ENCODE measurements around the gene KLHL35. TPM values are rescaled to one million over a fixed set of nuclear protein-coding genes. Genes with fewer than 3 reads are reported as not detected.

KLHL35 gene
- total RNA-seq, 1 donor from 2014 or later, result 0.77 TPM

DNA sequence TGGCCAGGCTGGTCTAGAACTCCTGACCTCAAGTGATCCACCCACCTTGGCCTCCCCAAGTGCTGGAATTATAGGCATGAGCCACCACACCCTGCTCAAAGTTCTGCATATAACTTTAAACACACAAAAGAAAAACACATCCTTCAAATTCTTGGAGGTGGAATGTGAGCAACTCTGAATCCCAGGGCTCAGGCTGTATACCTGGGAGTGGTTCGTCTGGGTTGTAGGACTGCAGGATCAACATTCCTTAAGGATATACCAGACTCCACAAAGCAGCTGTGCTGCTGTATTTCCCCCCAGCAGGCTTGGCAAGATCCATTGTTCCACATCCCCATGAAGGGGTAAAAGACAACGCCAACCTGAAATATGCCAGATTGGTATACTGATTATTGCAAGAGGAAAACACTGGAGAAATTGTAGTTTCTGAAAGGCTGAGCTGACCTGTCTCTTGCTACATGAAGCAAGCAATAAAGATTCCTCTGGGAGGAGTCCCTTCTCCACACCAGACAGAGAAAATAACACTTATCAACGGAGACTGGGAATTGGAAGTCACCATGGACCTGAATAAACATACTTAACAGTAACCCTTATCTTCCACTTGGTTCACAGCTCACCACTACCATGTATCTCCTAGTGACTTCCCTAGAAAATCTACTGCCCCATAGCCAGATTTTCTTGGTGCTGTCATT is 45.9 kb downstream of the KLHL35 start:
- Histone ChIP-seq H3K27me3 (ENCODE audit: insufficient read depth, low read length) (peaks cover 5% of the 10 kb centered on the region), H3K4me2 (ENCODE audit: low read length) (peak overlapping the region; percentile 10), H2AFZ (ENCODE audit: low read depth, low read length) (no peak overlapping the region), H4K20me1 (ENCODE audit: insufficient read depth, low read length) (no peaks in the 10 kb centered on the region), H3K36me3 (ENCODE audit: insufficient read depth, low read length) (no peaks in the 10 kb centered on the region), H3K79me2 (ENCODE audit: insufficient read depth, low read length) (no peaks in the 10 kb centered on the region), H3K9ac (ENCODE audit: low read length) (no peak overlapping the region), H3K4me3 (ENCODE audit: insufficient read depth, low read depth, low read length) (no peak overlapping the region), H3K27ac (ENCODE audit: low read depth, low read length) (no peak overlapping the region), H3K4me1 (ENCODE audit: insufficient read depth, low read length) (peaks cover 4% of the 10 kb centered on the region), H3K9me3 (ENCODE audit: insufficient read depth, low read depth, low read length) (no peaks in the 10 kb centered on the region)
- peak; percentile 65 for DNase-seq (ENCODE audit: low read depth)
- H3K4me1 Mint-ChIP-seq (ENCODE audit: low read depth, unreplicated experiment), result peaks cover 12% of the 10 kb centered on the region
- H3K9me3 Mint-ChIP-seq (ENCODE audit: unreplicated experiment), result no peaks in the 10 kb centered on the region
- TF ChIP-seq EZH2 (IDR thresholded peaks at IDR 0.05; ENCODE audit: insufficient read depth, low read length), result no peak
- TF ChIP-seq, protein P1, sequence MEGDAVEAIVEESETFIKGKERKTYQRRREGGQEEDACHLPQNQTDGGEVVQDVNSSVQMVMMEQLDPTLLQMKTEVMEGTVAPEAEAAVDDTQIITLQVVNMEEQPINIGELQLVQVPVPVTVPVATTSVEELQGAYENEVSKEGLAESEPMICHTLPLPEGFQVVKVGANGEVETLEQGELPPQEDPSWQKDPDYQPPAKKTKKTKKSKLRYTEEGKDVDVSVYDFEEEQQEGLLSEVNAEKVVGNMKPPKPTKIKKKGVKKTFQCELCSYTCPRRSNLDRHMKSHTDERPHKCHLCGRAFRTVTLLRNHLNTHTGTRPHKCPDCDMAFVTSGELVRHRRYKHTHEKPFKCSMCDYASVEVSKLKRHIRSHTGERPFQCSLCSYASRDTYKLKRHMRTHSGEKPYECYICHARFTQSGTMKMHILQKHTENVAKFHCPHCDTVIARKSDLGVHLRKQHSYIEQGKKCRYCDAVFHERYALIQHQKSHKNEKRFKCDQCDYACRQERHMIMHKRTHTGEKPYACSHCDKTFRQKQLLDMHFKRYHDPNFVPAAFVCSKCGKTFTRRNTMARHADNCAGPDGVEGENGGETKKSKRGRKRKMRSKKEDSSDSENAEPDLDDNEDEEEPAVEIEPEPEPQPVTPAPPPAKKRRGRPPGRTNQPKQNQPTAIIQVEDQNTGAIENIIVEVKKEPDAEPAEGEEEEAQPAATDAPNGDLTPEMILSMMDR (IDR thresholded peaks at IDR 0.05; ENCODE audit: insufficient read depth, low read depth, low read length), result no peak
- H3K4me3 Mint-ChIP-seq (ENCODE audit: unreplicated experiment), result no peak overlapping the region
- FAIRE-seq, result no peak
- H3K36me3 Mint-ChIP-seq (ENCODE audit: low read depth, unreplicated experiment), result no peaks in the 10 kb centered on the region
- no peaks in the 10 kb centered on the region for H3K27me3 Mint-ChIP-seq (ENCODE audit: low read depth, unreplicated experiment)
- H3K27ac Mint-ChIP-seq (ENCODE audit: unreplicated experiment), result peak overlapping the region; percentile 58

DNA sequence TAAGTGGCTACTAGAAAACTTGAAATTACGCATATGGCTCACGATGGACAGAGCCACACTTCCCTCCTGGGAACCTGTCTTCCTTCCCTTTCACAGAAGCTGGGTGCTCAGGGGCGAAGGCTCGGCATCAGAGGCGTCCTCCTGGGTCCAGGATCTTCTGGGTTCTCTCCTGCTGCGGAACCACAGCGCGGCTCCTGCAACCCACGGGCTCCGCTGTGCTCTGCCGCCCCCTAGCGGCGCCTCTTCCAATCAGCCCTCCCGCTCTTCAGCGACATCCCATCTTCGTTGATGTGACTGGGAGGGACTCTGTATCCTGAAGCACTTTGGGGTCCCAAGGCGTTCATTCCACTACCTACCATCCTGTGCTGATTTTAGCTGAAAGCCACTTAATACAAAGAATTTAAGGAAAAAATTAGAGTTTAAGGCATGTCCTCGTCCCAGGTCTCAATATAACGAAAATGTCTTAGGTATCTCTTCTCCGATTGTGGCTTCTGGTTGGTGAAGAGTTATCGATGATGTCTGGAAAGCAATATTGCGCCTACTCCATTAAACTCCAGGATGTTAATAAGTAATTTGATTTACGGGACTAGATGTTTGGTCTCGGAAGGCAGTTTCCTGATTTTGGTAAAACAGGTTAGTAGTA is 48.4 kb downstream of the KLHL35 start:
- no peak overlapping the region for H3K4me3 ChIP-seq (ENCODE audit: insufficient read depth, low read depth, low read length)
- H3K4me1 ChIP-seq (ENCODE audit: insufficient read depth, low read length), result peaks cover 4% of the 10 kb centered on the region
- Mint-ChIP-seq H3K27me3 (ENCODE audit: low read depth, unreplicated experiment) (no peaks in the 10 kb centered on the region), H3K27ac (ENCODE audit: unreplicated experiment) (no peak overlapping the region), H3K9me3 (ENCODE audit: unreplicated experiment) (no peaks in the 10 kb centered on the region), H3K36me3 (ENCODE audit: low read depth, unreplicated experiment) (no peaks in the 10 kb centered on the region), H3K4me1 (ENCODE audit: low read depth, unreplicated experiment) (peaks cover 17% of the 10 kb centered on the region), H3K4me3 (ENCODE audit: unreplicated experiment) (no peak overlapping the region)
- no peaks in the 10 kb centered on the region for H3K27me3 ChIP-seq (ENCODE audit: insufficient read depth, low read length)
- no peaks in the 10 kb centered on the region for H3K36me3 ChIP-seq (ENCODE audit: insufficient read depth, low read length)
- peak overlapping the region; percentile 81 for H2AFZ ChIP-seq (ENCODE audit: low read depth, low read length)
- H3K9me3 ChIP-seq (ENCODE audit: insufficient read depth, low read depth, low read length), result no peaks in the 10 kb centered on the region
- no peaks in the 10 kb centered on the region for H3K79me2 ChIP-seq (ENCODE audit: insufficient read depth, low read length)
- peak overlapping the region; percentile 60 for H3K4me2 ChIP-seq (ENCODE audit: low read length)
- H3K27ac ChIP-seq (ENCODE audit: low read depth, low read length), result no peak overlapping the region
- FAIRE-seq, result no peak
- no peak for DNase-seq (ENCODE audit: low read depth)
- H4K20me1 ChIP-seq (ENCODE audit: insufficient read depth, low read length), result no peaks in the 10 kb centered on the region
- no peak for TF ChIP-seq EZH2 (IDR thresholded peaks at IDR 0.05; ENCODE audit: insufficient read depth, low read length)
- TF ChIP-seq, protein P1 (IDR thresholded peaks at IDR 0.05; ENCODE audit: insufficient read depth, low read depth, low read length), result peak; percentile 90
- H3K9ac ChIP-seq (ENCODE audit: low read length), result no peak overlapping the region

DNA sequence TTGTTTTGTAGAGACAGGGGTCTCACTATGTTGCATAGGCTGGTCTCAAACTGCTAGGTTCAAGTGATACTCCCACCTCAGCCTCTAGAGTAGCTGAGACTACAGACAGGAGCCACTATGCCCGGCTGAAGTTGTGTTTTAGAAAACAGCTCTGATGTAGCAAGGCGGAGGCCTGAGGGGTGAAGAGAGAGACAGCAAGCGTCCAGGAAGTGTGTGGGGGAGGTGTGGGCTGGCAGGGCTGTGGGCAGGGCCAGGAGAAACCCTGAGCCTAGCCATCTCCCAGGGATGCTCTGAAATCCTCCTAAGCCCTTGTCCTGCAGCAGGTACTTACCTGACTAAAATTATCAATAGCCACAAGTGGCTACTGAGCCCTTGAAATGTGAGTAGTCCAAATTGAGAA is 49.8 kb downstream of the KLHL35 start:
- Histone ChIP-seq H3K4me2 (ENCODE audit: low read length) (no peak overlapping the region), H3K9me3 (ENCODE audit: insufficient read depth, low read depth, low read length) (no peaks in the 10 kb centered on the region), H3K4me3 (ENCODE audit: insufficient read depth, low read depth, low read length) (no peak overlapping the region), H3K4me1 (ENCODE audit: insufficient read depth, low read length) (peaks cover 1% of the 10 kb centered on the region), H3K79me2 (ENCODE audit: insufficient read depth, low read length) (no peaks in the 10 kb centered on the region), H3K27me3 (ENCODE audit: insufficient read depth, low read length) (no peaks in the 10 kb centered on the region), H3K27ac (ENCODE audit: low read depth, low read length) (no peak overlapping the region), H4K20me1 (ENCODE audit: insufficient read depth, low read length) (no peaks in the 10 kb centered on the region), H3K36me3 (ENCODE audit: insufficient read depth, low read length) (no peaks in the 10 kb centered on the region), H3K9ac (ENCODE audit: low read length) (no peak overlapping the region), H2AFZ (ENCODE audit: low read depth, low read length) (no peak overlapping the region)
- Mint-ChIP-seq H3K4me3 (ENCODE audit: unreplicated experiment) (no peak overlapping the region), H3K36me3 (ENCODE audit: low read depth, unreplicated experiment) (no peaks in the 10 kb centered on the region), H3K9me3 (ENCODE audit: unreplicated experiment) (no peaks in the 10 kb centered on the region), H3K27ac (ENCODE audit: unreplicated experiment) (peak overlapping the region; percentile 81), H3K4me1 (ENCODE audit: low read depth, unreplicated experiment) (peaks cover 17% of the 10 kb centered on the region), H3K27me3 (ENCODE audit: low read depth, unreplicated experiment) (no peaks in the 10 kb centered on the region)
- DNase-seq (ENCODE audit: low read depth) (no peak), FAIRE-seq (no peak)
- no peak for TF ChIP-seq EZH2 (IDR thresholded peaks at IDR 0.05; ENCODE audit: insufficient read depth, low read length)

Measured in astrocyte (in vitro differentiated cells and primary cell).